ENCODE data around the gene CATSPERB. TPM values are rescaled to one million over a fixed set of nuclear protein-coding genes. Genes with fewer than 3 reads are reported as not detected.
"Not testable (repeated sequence)": the region's sequence is repeated elsewhere in the genome, so short reads cannot be mapped to it uniquely, and the experiment has no call there.

CATSPERB gene
- total and polyA plus RNA-seq, 2 experiments from 2014 or later, result 0.27 to 0.38 TPM

DNA sequence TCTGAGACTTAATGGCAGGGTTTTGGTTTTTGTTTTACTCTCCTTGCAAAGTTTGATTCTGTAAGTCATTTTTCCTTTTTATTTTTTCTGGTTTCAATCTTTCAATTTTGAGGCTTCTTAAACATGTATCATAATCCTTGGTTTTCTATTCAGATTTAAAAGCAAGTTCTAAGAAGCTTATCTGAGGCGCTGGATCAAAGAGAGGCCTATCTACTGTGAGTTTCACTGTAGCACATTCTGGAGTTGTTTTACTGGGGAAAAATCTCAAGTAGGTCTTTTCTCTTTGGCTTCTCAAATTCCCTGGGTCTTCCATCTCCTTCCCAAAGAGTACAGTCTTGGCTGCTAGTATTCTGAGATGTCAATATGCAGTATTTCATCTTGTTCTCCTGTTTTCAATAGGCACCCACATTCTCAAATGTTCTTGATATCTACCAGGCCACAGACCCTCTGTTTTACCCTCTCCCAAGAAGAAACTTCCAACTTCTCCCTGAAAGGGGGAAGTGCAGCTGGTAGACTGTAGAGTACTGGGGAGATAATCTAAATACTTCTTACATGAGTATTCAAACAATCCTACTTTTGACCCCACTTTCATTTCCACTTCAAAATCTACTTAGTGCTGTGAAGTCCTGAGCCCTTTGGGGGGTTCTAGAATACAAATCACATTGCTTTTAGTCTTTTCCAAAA, 10.9 kb upstream of the CATSPERB start (continued):
- TF ChIP-seq, protein P1, sequence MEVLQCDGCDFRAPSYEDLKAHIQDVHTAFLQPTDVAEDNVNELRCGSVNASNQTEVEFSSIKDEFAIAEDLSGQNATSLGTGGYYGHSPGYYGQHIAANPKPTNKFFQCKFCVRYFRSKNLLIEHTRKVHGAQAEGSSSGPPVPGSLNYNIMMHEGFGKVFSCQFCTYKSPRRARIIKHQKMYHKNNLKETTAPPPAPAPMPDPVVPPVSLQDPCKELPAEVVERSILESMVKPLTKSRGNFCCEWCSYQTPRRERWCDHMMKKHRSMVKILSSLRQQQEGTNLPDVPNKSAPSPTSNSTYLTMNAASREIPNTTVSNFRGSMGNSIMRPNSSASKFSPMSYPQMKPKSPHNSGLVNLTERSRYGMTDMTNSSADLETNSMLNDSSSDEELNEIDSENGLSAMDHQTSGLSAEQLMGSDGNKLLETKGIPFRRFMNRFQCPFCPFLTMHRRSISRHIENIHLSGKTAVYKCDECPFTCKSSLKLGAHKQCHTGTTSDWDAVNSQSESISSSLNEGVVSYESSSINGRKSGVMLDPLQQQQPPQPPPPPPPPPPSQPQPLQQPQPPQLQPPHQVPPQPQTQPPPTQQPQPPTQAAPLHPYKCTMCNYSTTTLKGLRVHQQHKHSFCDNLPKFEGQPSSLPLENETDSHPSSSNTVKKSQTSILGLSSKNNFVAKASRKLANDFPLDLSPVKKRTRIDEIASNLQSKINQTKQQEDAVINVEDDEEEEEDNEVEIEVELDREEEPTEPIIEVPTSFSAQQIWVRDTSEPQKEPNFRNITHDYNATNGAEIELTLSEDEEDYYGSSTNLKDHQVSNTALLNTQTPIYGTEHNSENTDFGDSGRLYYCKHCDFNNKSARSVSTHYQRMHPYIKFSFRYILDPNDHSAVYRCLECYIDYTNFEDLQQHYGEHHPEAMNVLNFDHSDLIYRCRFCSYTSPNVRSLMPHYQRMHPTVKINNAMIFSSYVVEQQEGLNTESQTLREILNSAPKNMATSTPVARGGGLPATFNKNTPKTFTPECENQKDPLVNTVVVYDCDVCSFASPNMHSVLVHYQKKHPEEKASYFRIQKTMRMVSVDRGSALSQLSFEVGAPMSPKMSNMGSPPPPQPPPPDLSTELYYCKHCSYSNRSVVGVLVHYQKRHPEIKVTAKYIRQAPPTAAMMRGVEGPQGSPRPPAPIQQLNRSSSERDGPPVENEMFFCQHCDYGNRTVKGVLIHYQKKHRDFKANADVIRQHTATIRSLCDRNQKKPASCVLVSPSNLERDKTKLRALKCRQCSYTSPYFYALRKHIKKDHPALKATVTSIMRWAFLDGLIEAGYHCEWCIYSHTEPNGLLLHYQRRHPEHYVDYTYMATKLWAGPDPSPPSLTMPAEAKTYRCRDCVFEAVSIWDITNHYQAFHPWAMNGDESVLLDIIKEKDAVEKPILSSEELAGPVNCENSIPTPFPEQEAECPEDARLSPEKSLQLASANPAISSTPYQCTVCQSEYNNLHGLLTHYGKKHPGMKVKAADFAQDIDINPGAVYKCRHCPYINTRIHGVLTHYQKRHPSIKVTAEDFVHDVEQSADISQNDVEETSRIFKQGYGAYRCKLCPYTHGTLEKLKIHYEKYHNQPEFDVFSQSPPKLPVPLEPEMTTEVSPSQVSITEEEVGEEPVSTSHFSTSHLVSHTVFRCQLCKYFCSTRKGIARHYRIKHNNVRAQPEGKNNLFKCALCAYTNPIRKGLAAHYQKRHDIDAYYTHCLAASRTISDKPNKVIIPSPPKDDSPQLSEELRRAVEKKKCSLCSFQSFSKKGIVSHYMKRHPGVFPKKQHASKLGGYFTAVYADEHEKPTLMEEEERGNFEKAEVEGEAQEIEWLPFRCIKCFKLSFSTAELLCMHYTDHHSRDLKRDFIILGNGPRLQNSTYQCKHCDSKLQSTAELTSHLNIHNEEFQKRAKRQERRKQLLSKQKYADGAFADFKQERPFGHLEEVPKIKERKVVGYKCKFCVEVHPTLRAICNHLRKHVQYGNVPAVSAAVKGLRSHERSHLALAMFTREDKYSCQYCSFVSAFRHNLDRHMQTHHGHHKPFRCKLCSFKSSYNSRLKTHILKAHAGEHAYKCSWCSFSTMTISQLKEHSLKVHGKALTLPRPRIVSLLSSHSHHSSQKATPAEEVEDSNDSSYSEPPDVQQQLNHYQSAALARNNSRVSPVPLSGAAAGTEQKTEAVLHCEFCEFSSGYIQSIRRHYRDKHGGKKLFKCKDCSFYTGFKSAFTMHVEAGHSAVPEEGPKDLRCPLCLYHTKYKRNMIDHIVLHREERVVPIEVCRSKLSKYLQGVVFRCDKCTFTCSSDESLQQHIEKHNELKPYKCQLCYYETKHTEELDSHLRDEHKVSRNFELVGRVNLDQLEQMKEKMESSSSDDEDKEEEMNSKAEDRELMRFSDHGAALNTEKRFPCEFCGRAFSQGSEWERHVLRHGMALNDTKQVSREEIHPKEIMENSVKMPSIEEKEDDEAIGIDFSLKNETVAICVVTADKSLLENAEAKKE (CRISPR knock-in tag; IDR thresholded peaks at IDR 0.05), result no peak
- TF ChIP-seq, protein P2, sequence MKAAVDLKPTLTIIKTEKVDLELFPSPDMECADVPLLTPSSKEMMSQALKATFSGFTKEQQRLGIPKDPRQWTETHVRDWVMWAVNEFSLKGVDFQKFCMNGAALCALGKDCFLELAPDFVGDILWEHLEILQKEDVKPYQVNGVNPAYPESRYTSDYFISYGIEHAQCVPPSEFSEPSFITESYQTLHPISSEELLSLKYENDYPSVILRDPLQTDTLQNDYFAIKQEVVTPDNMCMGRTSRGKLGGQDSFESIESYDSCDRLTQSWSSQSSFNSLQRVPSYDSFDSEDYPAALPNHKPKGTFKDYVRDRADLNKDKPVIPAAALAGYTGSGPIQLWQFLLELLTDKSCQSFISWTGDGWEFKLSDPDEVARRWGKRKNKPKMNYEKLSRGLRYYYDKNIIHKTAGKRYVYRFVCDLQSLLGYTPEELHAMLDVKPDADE (IDR thresholded peaks at IDR 0.05), result no peak
- no peak for TF ChIP-seq STAT1 (IDR thresholded peaks at IDR 0.05; ENCODE audit: unreplicated experiment)
- TF ChIP-seq EZH2 (IDR thresholded peaks at IDR 0.05; ENCODE audit: low read depth, unreplicated experiment), result no peak
- TF ChIP-seq POLR2AphosphoS5 (IDR thresholded peaks at IDR 0.05; ENCODE audit: low read depth), result no peak
- no peak for TF ChIP-seq NANOG (IDR thresholded peaks at IDR 0.05; ENCODE audit: borderline replicate concordance)
- TF ChIP-seq, protein P3, sequence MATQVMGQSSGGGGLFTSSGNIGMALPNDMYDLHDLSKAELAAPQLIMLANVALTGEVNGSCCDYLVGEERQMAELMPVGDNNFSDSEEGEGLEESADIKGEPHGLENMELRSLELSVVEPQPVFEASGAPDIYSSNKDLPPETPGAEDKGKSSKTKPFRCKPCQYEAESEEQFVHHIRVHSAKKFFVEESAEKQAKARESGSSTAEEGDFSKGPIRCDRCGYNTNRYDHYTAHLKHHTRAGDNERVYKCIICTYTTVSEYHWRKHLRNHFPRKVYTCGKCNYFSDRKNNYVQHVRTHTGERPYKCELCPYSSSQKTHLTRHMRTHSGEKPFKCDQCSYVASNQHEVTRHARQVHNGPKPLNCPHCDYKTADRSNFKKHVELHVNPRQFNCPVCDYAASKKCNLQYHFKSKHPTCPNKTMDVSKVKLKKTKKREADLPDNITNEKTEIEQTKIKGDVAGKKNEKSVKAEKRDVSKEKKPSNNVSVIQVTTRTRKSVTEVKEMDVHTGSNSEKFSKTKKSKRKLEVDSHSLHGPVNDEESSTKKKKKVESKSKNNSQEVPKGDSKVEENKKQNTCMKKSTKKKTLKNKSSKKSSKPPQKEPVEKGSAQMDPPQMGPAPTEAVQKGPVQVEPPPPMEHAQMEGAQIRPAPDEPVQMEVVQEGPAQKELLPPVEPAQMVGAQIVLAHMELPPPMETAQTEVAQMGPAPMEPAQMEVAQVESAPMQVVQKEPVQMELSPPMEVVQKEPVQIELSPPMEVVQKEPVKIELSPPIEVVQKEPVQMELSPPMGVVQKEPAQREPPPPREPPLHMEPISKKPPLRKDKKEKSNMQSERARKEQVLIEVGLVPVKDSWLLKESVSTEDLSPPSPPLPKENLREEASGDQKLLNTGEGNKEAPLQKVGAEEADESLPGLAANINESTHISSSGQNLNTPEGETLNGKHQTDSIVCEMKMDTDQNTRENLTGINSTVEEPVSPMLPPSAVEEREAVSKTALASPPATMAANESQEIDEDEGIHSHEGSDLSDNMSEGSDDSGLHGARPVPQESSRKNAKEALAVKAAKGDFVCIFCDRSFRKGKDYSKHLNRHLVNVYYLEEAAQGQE (IDR thresholded peaks at IDR 0.05; ENCODE audit: unreplicated experiment), result no peak
- TF ChIP-seq JUNB (IDR thresholded peaks at IDR 0.05; ENCODE audit: unreplicated experiment), result no peak
- TF ChIP-seq CREB1 (CRISPR knock-in tag; IDR thresholded peaks at IDR 0.05; ENCODE audit: low read depth), result no peak
- TF ChIP-seq ZNF331 (CRISPR knock-in tag; IDR thresholded peaks at IDR 0.05; ENCODE audit: low read depth), result no peak

DNA sequence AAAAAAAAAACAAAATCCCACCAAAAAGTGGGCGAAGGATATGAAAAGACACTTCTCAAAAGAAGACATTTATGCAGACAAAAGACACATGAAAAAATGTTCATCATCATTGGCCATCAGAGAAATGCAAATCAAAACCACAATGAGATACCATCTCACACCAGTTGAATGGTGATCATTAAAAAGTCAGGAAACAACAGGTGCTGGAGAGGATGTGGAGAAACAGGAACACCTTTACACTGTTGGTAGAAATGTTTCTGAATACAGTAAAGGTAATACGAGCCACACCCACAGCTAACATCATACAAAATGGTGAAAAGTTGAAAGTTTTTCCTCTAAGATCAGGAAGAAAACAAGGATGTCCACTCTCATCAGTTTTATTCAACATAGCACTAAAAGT, 8.0 kb upstream of the CATSPERB start:
- H3K9me2 ChIP-seq (ENCODE audit: insufficient read depth); H3K4me2 ChIP-seq; H3K36me3 Mint-ChIP-seq (ENCODE audit: low read depth); ATAC-seq; H3K4me3 Mint-ChIP-seq; H3K27me3 ChIP-seq (ENCODE audit: insufficient read depth); H4K20me1 ChIP-seq (replicated peaks; ENCODE audit: insufficient read depth); H3K27me3 Mint-ChIP-seq (ENCODE audit: insufficient read depth, low read depth, poor library complexity); H3K9me3 Mint-ChIP-seq; H3K36me3 ChIP-seq (ENCODE audit: insufficient read depth); H3K79me2 ChIP-seq (replicated peaks; ENCODE audit: insufficient read depth); H2AFZ ChIP-seq; H3K27ac ChIP-seq (ENCODE audit: low read depth); H3K4me1 Mint-ChIP-seq; DNase-seq (ENCODE audit: low spot score); H3K4me3 ChIP-seq; H3F3A ChIP-seq (replicated peaks; ENCODE audit: low read depth); H3K27ac Mint-ChIP-seq; H3K4me1 ChIP-seq (ENCODE audit: insufficient read depth): not testable (repeated sequence)

Measured in GM23338 (cell line).